Activated B cell treated with CpG ODN at 0.5 μM for 24 hours (primary cell): ENCODE data around the gene MYO1H. TPM values are rescaled to one million over a fixed set of nuclear protein-coding genes. Genes with fewer than 3 reads are reported as not detected.

ENCODE experiments used
- ATAC-seq: fragments of 200-7000 bp; cut with Tn5 transposase; one replicate; pipeline ENCODE4 v1.10.0; 2021; ENCODE audit warnings: low read depth, mild to moderate bottlenecking, moderate library complexity
- CTCF ChIA-PET: fragments of 350-600 bp; sonication (Branson Sonifier 250); formaldehyde crosslinking; loops from one replicate; lab custom pipeline; 2021; ENCODE audit warnings: antibody characterized with exemption; lab: Charles Lee
- POLR2A ChIA-PET: fragments of 350-600 bp; sonication (Branson Sonifier 250); formaldehyde crosslinking; loops from one replicate; lab custom pipeline; 2021; ENCODE audit warnings: antibody characterized with exemption; lab: Charles Lee
- DNase-seq: peaks from one replicate; pipeline ENCODE4 v3.0.0; 2022
- H3K27ac Mint-ChIP-seq: one replicate; pipeline ENCODE4 v1.8.0; 2020; ENCODE audit warnings: mixed read lengths
- H3K27me3 Mint-ChIP-seq: one replicate; pipeline ENCODE4 v1.8.0; 2021; ENCODE audit warnings: mixed read lengths
- H3K36me3 Mint-ChIP-seq: one replicate; pipeline ENCODE4 v1.8.0; 2021; ENCODE audit warnings: low read depth, mixed read lengths
- H3K4me1 Mint-ChIP-seq: one replicate; pipeline ENCODE4 v1.8.0; 2021; ENCODE audit warnings: mixed read lengths
- H3K4me3 Mint-ChIP-seq: one replicate; pipeline ENCODE4 v1.8.0; 2020; ENCODE audit warnings: mild to moderate bottlenecking, mixed read lengths
- H3K9me3 Mint-ChIP-seq: one replicate; pipeline ENCODE4 v1.8.0; 2020; ENCODE audit warnings: mixed read lengths
- CTCF ChIP-seq: fragments of 200-600 bp; IDR thresholded peaks from one replicate; pipeline ENCODE4 v1.8.0; 2022; ENCODE audit warnings: antibody characterized with exemption, mild to moderate bottlenecking
- intact Hi-C: fragments of 100-400 bp; cut with micrococcal nuclease; formaldehyde crosslinking; loops from one replicate; pipeline ENCODE4 v1.15.1; 2024
- total RNA-seq: library from RNA; stranded (reverse); gene quantifications from 2 replicates; pipeline ENCODE4 v1.2.3, GENCODE V29; 2022

The MYO1H gene
- total RNA-seq, 1 donor from 2014 or later = not detected

- Mint-ChIP-seq H3K27me3 (no peaks in the 10 kb centered on the region), H3K27ac (no peak overlapping the region), H3K4me3 (no peak overlapping the region), H3K9me3 (no peaks in the 10 kb centered on the region), H3K4me1 (no peaks in the 10 kb centered on the region), H3K36me3 (peaks cover 33% of the 10 kb centered on the region)
- no peak for DNase-seq
- intact Hi-C loops = no loop called here
- TF ChIP-seq CTCF = no peak
- CTCF ChIA-PET = interaction anchor here (1.0 kb wide), 1 partner anchor 11 kb away, joined by 3 read pairs; no protein-coding TSS in a partner anchor
- ATAC-seq = no peak
- POLR2A ChIA-PET = no interaction called here
Observed at GRCh38 chr12:109443794-109444193, 96.1 kb downstream of the MYO1H start.

DNA sequence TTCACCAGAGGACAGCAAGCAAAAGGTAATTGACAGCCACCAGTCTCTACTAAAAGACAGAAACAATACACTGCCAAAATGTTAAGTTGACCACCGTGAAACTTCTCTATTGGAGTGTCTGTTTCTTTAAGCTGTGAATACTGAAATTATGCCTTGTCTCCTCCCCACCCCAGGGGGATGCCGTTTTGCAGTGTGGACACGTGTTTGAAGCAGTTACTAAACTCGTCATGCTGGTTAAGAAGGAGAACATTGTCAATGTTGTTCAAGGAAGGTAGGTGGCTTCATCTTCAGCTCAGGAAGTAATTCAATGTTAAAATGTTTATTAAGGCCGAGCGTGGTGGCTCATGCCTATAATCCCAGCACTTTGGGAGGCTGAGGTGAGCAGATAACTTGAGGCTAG, 96.6 kb downstream of the MYO1H start:
- ChIA-PET POLR2A (no interaction called here), CTCF (interaction anchor here (1.0 kb wide), 1 partner anchor 11 kb away, joined by 3 read pairs; no protein-coding TSS in a partner anchor)
- intact Hi-C loops = no loop called here
- no peak for TF ChIP-seq CTCF
- Mint-ChIP-seq H3K36me3 (peaks cover 37% of the 10 kb centered on the region), H3K9me3 (no peaks in the 10 kb centered on the region), H3K4me3 (no peak overlapping the region), H3K27me3 (no peaks in the 10 kb centered on the region), H3K27ac (no peak overlapping the region), H3K4me1 (no peaks in the 10 kb centered on the region)
- ATAC-seq = no peak
- DNase-seq = no peak

DNA sequence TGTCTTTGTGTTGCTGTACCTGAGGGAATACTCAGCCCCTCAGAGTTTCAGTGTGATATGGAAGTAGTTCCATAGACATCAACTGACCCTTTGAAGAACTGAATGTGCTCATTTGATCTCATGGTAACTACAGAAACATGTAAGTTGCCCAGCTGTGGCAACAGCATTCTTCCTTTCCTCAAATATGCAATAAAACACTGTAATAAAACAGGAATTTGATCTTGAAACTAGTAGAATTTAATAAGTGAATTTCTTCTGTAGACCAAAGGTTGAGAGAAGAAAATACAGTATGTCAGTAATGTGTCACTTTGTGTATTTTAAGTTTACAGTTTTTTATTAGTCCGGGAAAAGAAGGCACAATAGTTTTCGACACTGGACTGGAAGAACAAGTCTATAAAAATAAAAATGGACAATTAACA, 97.5 kb downstream of the MYO1H start:
- no peaks in the 10 kb centered on the region for H3K27me3 Mint-ChIP-seq
- no peaks in the 10 kb centered on the region for H3K4me1 Mint-ChIP-seq
- H3K9me3 Mint-ChIP-seq = no peaks in the 10 kb centered on the region
- POLR2A ChIA-PET = no interaction called here
- no peak overlapping the region for H3K4me3 Mint-ChIP-seq
- no peak overlapping the region for H3K27ac Mint-ChIP-seq
- DNase-seq (no peak), ATAC-seq (no peak)
- CTCF ChIA-PET = no interaction called here
- peaks cover 43% of the 10 kb centered on the region for H3K36me3 Mint-ChIP-seq
- no peak for TF ChIP-seq CTCF
- intact Hi-C loops = no loop called here

GRCh38 chr12:109446869-109447268, 99.2 kb downstream of the MYO1H start:
- H3K27me3 Mint-ChIP-seq = no peaks in the 10 kb centered on the region
- H3K27ac Mint-ChIP-seq = no peak overlapping the region
- no peaks in the 10 kb centered on the region for H3K9me3 Mint-ChIP-seq
- intact Hi-C loops = no loop called here
- peaks cover 56% of the 10 kb centered on the region for H3K36me3 Mint-ChIP-seq
- POLR2A ChIA-PET = no interaction called here
- ATAC-seq (no peak), DNase-seq (no peak)
- H3K4me3 Mint-ChIP-seq = no peak overlapping the region
- CTCF ChIA-PET = interaction anchor here (1.5 kb wide), 1 partner anchor 14 kb away, joined by 5 read pairs; no protein-coding TSS in a partner anchor
- no peak for TF ChIP-seq CTCF
- H3K4me1 Mint-ChIP-seq = no peaks in the 10 kb centered on the region

DNA sequence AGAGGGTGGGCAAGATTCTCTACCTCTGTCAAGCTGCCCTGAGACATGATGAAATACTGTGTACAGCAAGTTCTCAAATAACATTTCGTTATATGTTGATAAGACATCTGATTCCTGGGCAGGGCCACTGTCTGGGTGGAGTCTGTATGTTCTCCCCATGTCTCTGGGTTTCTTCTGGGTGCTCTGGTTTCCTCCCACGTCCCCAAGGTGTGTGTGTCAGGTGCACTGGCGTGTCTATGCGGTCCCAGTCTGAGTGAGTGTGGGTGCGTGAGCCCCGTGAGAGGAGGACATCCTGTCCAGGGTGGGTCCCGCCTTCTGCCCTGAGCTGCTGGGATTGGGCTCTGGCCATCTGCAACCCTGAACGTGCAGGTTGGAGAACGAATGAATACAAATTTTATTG, 99.8 kb downstream of the MYO1H start:
- H3K36me3 Mint-ChIP-seq = peaks cover 62% of the 10 kb centered on the region
- no peak for ATAC-seq
- H3K27me3 Mint-ChIP-seq = no peaks in the 10 kb centered on the region
- ChIA-PET POLR2A (no interaction called here), CTCF (interaction anchor here (1.5 kb wide), 1 partner anchor 15 kb away, joined by 5 read pairs; no protein-coding TSS in a partner anchor)
- no peaks in the 10 kb centered on the region for H3K4me1 Mint-ChIP-seq
- no peak for TF ChIP-seq CTCF
- DNase-seq = no peak
- H3K27ac Mint-ChIP-seq = no peak overlapping the region
- H3K4me3 Mint-ChIP-seq = no peak overlapping the region
- intact Hi-C loops = no loop called here
- no peaks in the 10 kb centered on the region for H3K9me3 Mint-ChIP-seq
